A549 (cell line): ENCODE data around the gene CHST11. TPM values are rescaled to one million over a fixed set of nuclear protein-coding genes. Genes with fewer than 3 reads are reported as not detected.

Source experiments
- ATAC-seq, 2 experiments: fragments of 200-7000 bp in 1 of 2; fragments of >200 bp in 1 of 2; cut with Nextera tagmentation in 1 of 2; cut with Tn5 transposase in 1 of 2; 3 replicates each; pipeline versions ENCODE4 v1.8.0 to v1.9.1; 2018 to 2020; ENCODE audit warnings: mild to moderate bottlenecking in 1 of 2, moderate library complexity in 1 of 2
- CTCF ChIA-PET: fragments of 300-600 bp; sonication (Branson Sonifier 250); formaldehyde crosslinking; extraction: SDS; loops from one replicate; lab custom pipeline; 2021; ENCODE audit warnings: antibody characterized with exemption, inconsistent platforms; lab: Yijun Ruan, JAX
- POLR2A ChIA-PET: fragments of 350-600 bp; formaldehyde crosslinking; extraction: SDS; loops from one replicate; lab custom pipeline; 2021; ENCODE audit warnings: antibody characterized with exemption, inconsistent platforms; lab: Yijun Ruan, JAX
- DNase-seq, 2 experiments: peaks; one replicate each; pipeline versions ENCODE4 v3.0.0 to v3.0.0-alpha.2; 2011 to 2016; ENCODE audit warnings: low read depth in 1 of 2, low spot score in 1 of 2
- FAIRE-seq: peaks from 2 replicates; lab custom pipeline; 2011; peaks lifted over from hg19 to GRCh38; lab: Jason Lieb, UNC
- H3K27ac ChIP-seq, 2 experiments: fragments of >200 bp; sonication (Bioruptor Twin); formaldehyde crosslinking; 3 replicates each; pipeline ENCODE4 v1.5.1; 2016 to 2017
- H3K4me1 ChIP-seq: fragments of >200 bp; sonication (Bioruptor Twin); formaldehyde crosslinking; 3 replicates; pipeline ENCODE4 v1.6.1; 2016
- H3K4me2 ChIP-seq: fragments of >200 bp; sonication (Bioruptor Twin); formaldehyde crosslinking; 3 replicates; pipeline ENCODE4 v1.6.1; 2016
- H3K4me3 ChIP-seq: fragments of >200 bp; sonication (Bioruptor Twin); formaldehyde crosslinking; 3 replicates; pipeline ENCODE4 v1.5.1; 2016
- H3K9me3 ChIP-seq: fragments of >200 bp; sonication (Bioruptor Twin); formaldehyde crosslinking; 3 replicates; pipeline ENCODE4 v1.6.1; 2016
- CBX8 ChIP-seq: fragments of 200-600 bp; sonication (generic); IDR thresholded peaks from 2 replicates; pipeline ENCODE4 v1.6.1; 2016
- CEBPB ChIP-seq, 2 experiments: fragments of >200 bp in 1 of 2; sonication (Bioruptor Twin) in 1 of 2; formaldehyde crosslinking in 1 of 2; IDR thresholded peaks; 2 replicates each; pipeline ENCODE4 v1.6.1; 2012 to 2016
- E2F6 ChIP-seq: IDR thresholded peaks from 2 replicates; pipeline ENCODE4 v1.6.1; 2012; ENCODE audit warnings: low read depth, borderline replicate concordance
- FOSL2 ChIP-seq, 2 experiments: fragments of 450-650 bp in 1 of 2; fragments of >200 bp in 1 of 2; sonication (Bioruptor Twin) in 1 of 2; formaldehyde crosslinking; IDR thresholded peaks; 2 replicates each; pipeline versions ENCODE4 v1.5.0 to v1.6.1; 2016 to 2020; ENCODE audit warnings: mild to moderate bottlenecking in 1 of 2, moderate library complexity in 1 of 2
- FOXS1 ChIP-seq: fragments of 250-450 bp; sonication (Bioruptor Pico); IDR thresholded peaks from 2 replicates; pipeline ENCODE4 v1.5.0; 2020; ENCODE audit warnings: mild to moderate bottlenecking, moderate library complexity
- HDAC2 ChIP-seq: fragments of 200-600 bp; sonication (generic); IDR thresholded peaks from 2 replicates; pipeline ENCODE4 v1.6.1; 2016
- HMGXB4 ChIP-seq: fragments of 250-450 bp; sonication (Bioruptor Pico); IDR thresholded peaks from 2 replicates; pipeline ENCODE4 v1.5.0; 2021; ENCODE audit warnings: mild to moderate bottlenecking, moderate library complexity, borderline replicate concordance
- HOXB13 ChIP-seq: fragments of 250-450 bp; sonication (Bioruptor Pico); IDR thresholded peaks from 2 replicates; pipeline ENCODE4 v1.5.0; 2020; ENCODE audit warnings: low read depth, mild to moderate bottlenecking, moderate library complexity
- HOXB5 ChIP-seq: fragments of 250-450 bp; sonication (Bioruptor Pico); IDR thresholded peaks from 2 replicates; pipeline ENCODE4 v1.5.0; 2020; ENCODE audit warnings: mild to moderate bottlenecking, moderate library complexity
- JUNB ChIP-seq: fragments of >200 bp; sonication (Bioruptor Twin); formaldehyde crosslinking; IDR thresholded peaks from 2 replicates; pipeline ENCODE4 v1.6.1; 2016
- KDM5A ChIP-seq: fragments of 200-600 bp; sonication (generic); IDR thresholded peaks from 2 replicates; pipeline ENCODE4 v1.6.1; 2016; ENCODE audit warnings: antibody characterized with exemption, mild to moderate bottlenecking
- MAZ ChIP-seq: fragments of 150-350 bp; IDR thresholded peaks from 2 replicates; pipeline ENCODE4 v1.6.1; 2014; ENCODE audit warnings: antibody characterized with exemption, low read depth, low read length, borderline replicate concordance
- MYC ChIP-seq: IDR thresholded peaks from 2 replicates; pipeline ENCODE4 v1.6.1; 2012; ENCODE audit warnings: mild to moderate bottlenecking, inconsistent platforms, low read length, improper control_type of control experiment, borderline replicate concordance
- NR3C1 ChIP-seq: fragments of >200 bp; sonication (Bioruptor Twin); formaldehyde crosslinking; IDR thresholded peaks from 3 replicates; pipeline ENCODE4 v1.6.1; 2017
- PBX3 ChIP-seq: IDR thresholded peaks from 2 replicates; pipeline ENCODE4 v1.6.1; 2012
- PHF8 ChIP-seq: fragments of 200-600 bp; sonication (generic); IDR thresholded peaks from 2 replicates; pipeline ENCODE4 v1.6.1; 2016; ENCODE audit warnings: low read depth, mild to moderate bottlenecking, antibody characterized with exemption, moderate library complexity, borderline replicate concordance
- POLR2AphosphoS2 ChIP-seq: conservative IDR thresholded peaks from 2 replicates; pipeline ENCODE4 v1.6.1; 2012; ENCODE audit warnings: low read length, improper control_type of control experiment, inconsistent platforms
- RAD21 ChIP-seq, 2 experiments: fragments of >200 bp in 1 of 2; sonication (Bioruptor Twin) in 1 of 2; formaldehyde crosslinking in 1 of 2; IDR thresholded peaks in 1 of 2; conservative IDR thresholded peaks in 1 of 2; 2 replicates in 1 of 2; 3 replicates in 1 of 2; pipeline ENCODE4 v1.6.1; 2012 to 2018; ENCODE audit warnings: inconsistent platforms in 1 of 2
- RARB ChIP-seq: fragments of 250-450 bp; sonication (Bioruptor Pico); IDR thresholded peaks from 2 replicates; pipeline ENCODE4 v1.8.0; 2021; ENCODE audit warnings: mild to moderate bottlenecking, moderate library complexity
- RCOR1 ChIP-seq: fragments of 150-350 bp; IDR thresholded peaks from 2 replicates; pipeline ENCODE4 v1.6.1; 2014; ENCODE audit warnings: antibody characterized with exemption, low read length, low read depth
- TFCP2L1 ChIP-seq: fragments of 250-450 bp; sonication (Bioruptor Pico); IDR thresholded peaks from 2 replicates; pipeline ENCODE4 v1.5.0; 2021; ENCODE audit warnings: mild to moderate bottlenecking
- TP53 ChIP-seq: fragments of 250-450 bp; sonication (Bioruptor Pico); IDR thresholded peaks from 2 replicates; pipeline ENCODE4 v1.5.0; 2021; ENCODE audit warnings: mild to moderate bottlenecking, moderate library complexity
- USF2 ChIP-seq: fragments of 450-650 bp; IDR thresholded peaks from 2 replicates; pipeline ENCODE4 v1.6.1; 2014; ENCODE audit warnings: antibody characterized with exemption
- ZFP36 ChIP-seq: fragments of 450-650 bp; IDR thresholded peaks from 2 replicates; pipeline ENCODE4 v1.6.1; 2014; ENCODE audit warnings: borderline replicate concordance; ENCODE audit not compliant: partially characterized antibody
- ZSCAN20 ChIP-seq: fragments of 250-450 bp; sonication (Bioruptor Pico); IDR thresholded peaks from 2 replicates; pipeline ENCODE4 v1.8.0; 2022; ENCODE audit warnings: mild to moderate bottlenecking, moderate library complexity
- WGBS: methylation state at CpG from one replicate; pipeline ENCODE4 v1.1.6; 2017; ENCODE audit errors: missing lambda C conversion rate; 5-methylcytosine and 5-hydroxymethylcytosine counted together
- polyA plus RNA-seq, 4 experiments: library from polyadenylated mRNA; depleted of rRNA in 3 of 4; stranded (reverse); fragments of >200 nt; fragmentation: RNase III in 1 of 4; extraction: RNeasy Plus Mini Kit Qiagen cat#74134 plus additional on column Dnase treatment in 1 of 4; gene quantifications; 2 replicates in 3 of 4; 3 replicates in 1 of 4; pipeline ENCODE4 v1.2.3, GENCODE V29; 2011 to 2017

CHST11 gene
- polyA plus RNA-seq, 2 of the 4 experiments (the other 2 are of a cell fraction) = 19.2 to 21.8 TPM

GRCh38 chr12:104741077-104741476 lies 284.3 kb downstream of the CHST11 start:
- Histone ChIP-seq H3K4me3 (no peak overlapping the region), H3K27ac (no peak overlapping the region), H3K4me2 (no peak overlapping the region), H3K9me3 (no peaks in the 10 kb centered on the region), H3K4me1 (no peaks in the 10 kb centered on the region)
- TF ChIP-seq HOXB13 (no peak), TP53 (CRISPR knock-in tag) (no peak), RAD21 (conservative IDR thresholded peaks at IDR 0.05 in 1 of 2, IDR thresholded peaks at IDR 0.05 in 1 of 2) (no peak), FOXS1 (CRISPR knock-in tag) (no peak), E2F6 (no peak), PBX3 (no peak), FOSL2 (IDR thresholded peaks at IDR 0.05) (no peak), FOSL2 (CRISPR knock-in tag; IDR thresholded peaks at IDR 0.05) (no peak), TFCP2L1 (CRISPR knock-in tag) (no peak), PHF8 (no peak), MYC (no peak), JUNB (no peak), CEBPB (IDR thresholded peaks at IDR 0.05) (no peak), KDM5A (no peak), RCOR1 (no peak)
- ATAC-seq = 0 out of 6 replicates have a peak, but pooled peaks of 1 of the 2 experiments have one; percentile 17
- no peak for FAIRE-seq
- WGBS = 91% methylated on average over 5 of the region's 5 CpGs
- no peak for DNase-seq
- CTCF ChIA-PET = no interaction called here
- POLR2A ChIA-PET = no interaction called here

GRCh38 chr12:104741497-104742367 lies 285.0 kb downstream of the CHST11 start:
- POLR2A ChIA-PET = no interaction called here
- Histone ChIP-seq H3K4me1 (no peaks in the 10 kb centered on the region), H3K9me3 (no peaks in the 10 kb centered on the region), H3K4me2 (no peak overlapping the region), H3K4me3 (no peak overlapping the region), H3K27ac (no peak overlapping the region)
- WGBS = 93% methylated on average over 15 of the region's 15 CpGs
- no peak for DNase-seq
- FAIRE-seq = no peak
- TF ChIP-seq NR3C1 (no peak), USF2 (no peak), ZFP36 (no peak), ZSCAN20 (no peak), RARB (CRISPR knock-in tag) (no peak), HOXB5 (CRISPR knock-in tag) (no peak), MAZ (no peak), TP53 (CRISPR knock-in tag) (no peak), HDAC2 (no peak), CBX8 (no peak), POLR2AphosphoS2 (no peak), HMGXB4 (CRISPR knock-in tag) (no peak), E2F6 (no peak)
- CTCF ChIA-PET = no interaction called here
- no peak for ATAC-seq
